Posterior cingulate gyrus (tissue), 11 donors: ENCODE data around the gene CYP27B1.

Experiments used
- DNase-seq, 10 donors: peaks; one replicate each; pipeline versions ENCODE4 v3.0.0 to v3.0.0-alpha.2; 2020 to 2021; ENCODE audit warnings: mixed read lengths in 3 of 10
- intact Hi-C: fragments of 100-400 bp; cut with DNase I; formaldehyde crosslinking; loops from one replicate; pipeline ENCODE4 v1.15.1; 2023

Gene CYP27B1

GRCh38 chr12:57770734-57771133 lies 3.9 kb upstream of the CYP27B1 start:
- DNase-seq: no peak
- intact Hi-C loops: no loop called here

- DNase-seq: no peak
- intact Hi-C loops: no loop called here
Measured at GRCh38 chr12:57769594-57769993, 2.7 kb upstream of the CYP27B1 start.

- intact Hi-C loops: no loop called here
- DNase-seq: no peak
Measured at GRCh38 chr12:57767876-57768275, 998 bp upstream of the CYP27B1 start.

DNA sequence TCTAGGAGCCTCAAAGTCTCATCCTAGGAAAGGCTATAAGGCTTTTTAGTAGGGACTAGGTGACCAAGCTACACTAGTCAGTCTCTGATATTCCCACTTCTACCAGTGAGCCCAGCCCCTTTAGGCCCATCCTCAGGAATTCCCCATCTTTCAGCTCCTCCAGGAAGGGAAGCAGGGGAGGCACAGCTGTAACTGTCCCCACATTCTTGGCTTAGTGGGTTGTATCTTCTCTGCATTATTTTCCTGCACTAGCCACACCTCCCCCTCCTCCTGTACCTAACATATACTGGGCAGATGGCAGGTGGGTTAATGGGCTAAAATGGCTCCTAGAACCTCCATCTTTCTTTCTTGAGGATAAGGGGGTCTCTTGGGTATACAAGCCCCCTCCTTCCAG lies 424 bp upstream of the CYP27B1 start:
- intact Hi-C loops: no loop called here
- DNase-seq: no peak

DNA sequence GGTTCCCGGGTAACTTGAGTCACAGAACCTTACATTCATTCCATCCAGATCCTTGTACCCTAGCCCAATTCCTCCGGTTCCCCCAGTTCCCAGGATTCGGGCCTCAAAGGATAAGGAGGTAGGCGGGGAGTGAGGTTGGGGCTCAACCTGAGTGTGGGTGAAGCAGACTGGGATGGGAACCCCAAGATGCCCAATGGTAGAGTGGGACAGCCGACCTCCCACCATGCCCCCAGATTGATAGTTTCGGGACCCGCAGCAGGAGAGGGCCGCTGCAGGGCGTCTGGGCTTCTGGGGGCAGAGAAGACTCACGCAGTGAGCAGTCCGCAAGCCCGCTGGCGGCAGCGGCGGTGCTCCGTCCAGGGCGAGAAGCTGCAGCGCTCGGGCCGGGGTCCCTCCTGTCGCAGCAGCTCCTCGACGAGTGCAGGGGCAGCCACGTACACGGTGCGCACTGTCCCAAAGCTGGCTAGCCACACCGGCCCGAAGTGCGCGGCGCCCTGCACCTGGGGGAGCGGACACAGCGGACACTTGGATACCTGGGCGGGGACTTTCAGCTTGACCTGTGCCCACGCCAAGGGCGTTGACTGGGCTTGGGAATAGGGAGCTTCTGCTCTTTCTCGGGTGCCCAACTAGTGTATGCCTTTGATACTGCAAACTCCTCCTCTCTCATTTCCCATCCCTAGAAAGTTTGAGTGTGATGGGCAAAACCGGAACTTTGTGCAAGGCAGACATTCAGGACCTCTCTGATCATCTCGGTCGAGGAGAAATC lies 997 bp downstream of the CYP27B1 start:
- intact Hi-C loops: no loop called here
- DNase-seq: no peak

- intact Hi-C loops: no loop called here
- DNase-seq: peak in 1 of 10 donors; percentile 78
Measured at GRCh38 chr12:57765003-57765697, 1.7 kb downstream of the CYP27B1 start.

GRCh38 chr12:57764662-57765002 lies 2.2 kb downstream of the CYP27B1 start:
- intact Hi-C loops: no loop called here

GRCh38 chr12:57763881-57764661 lies 2.8 kb downstream of the CYP27B1 start:
- intact Hi-C loops: no loop called here

More at GRCh38 chr12:57764662-57765002, 2.2 kb downstream of the CYP27B1 start:
- no peak for DNase-seq

GRCh38 chr12:57762463-57762862 lies 4.4 kb downstream of the CYP27B1 start:
- DNase-seq: no peak
- intact Hi-C loops: no loop called here

More at GRCh38 chr12:57763881-57764661, 2.8 kb downstream of the CYP27B1 start:
- DNase-seq: no peak

- DNase-seq: no peak
- intact Hi-C loops: no loop called here
Measured at GRCh38 chr12:57761391-57761998, 5.4 kb downstream of the CYP27B1 start.

- intact Hi-C loops: no loop called here
- DNase-seq: no peak
Measured at GRCh38 chr12:57760347-57760982, 6.4 kb downstream of the CYP27B1 start.

DNA sequence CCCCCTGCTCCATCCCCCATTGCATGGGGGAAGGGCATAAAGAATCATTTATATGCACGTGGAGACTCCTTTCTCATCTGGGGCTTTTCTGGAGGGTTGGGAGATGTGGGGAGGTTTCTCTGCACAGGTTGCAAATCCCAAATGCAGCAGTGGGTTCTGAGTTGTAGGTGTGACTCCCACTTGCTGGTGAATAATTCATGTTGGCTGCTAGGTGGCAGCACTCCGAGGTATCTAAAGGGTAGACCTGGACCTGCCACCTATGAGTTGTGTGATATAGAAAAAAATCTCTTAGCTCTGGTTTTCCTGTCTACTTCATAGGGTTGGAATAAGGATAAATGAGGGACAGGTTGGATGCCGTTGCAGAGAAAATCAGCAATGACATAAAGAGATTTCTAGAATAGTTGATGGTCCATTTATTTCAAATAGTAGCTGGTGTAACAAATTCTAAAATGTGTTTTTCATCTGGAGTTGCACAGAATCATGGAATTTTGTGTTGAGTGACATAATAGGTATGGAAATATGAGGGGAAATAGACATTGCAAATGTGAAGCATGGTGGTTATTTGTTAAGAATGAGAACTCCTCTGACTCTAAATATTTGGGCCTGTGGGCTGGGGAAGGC lies 7.4 kb downstream of the CYP27B1 start:
- intact Hi-C loops: no loop called here
- no peak for DNase-seq

GRCh38 chr12:57758552-57759359 lies 8.1 kb downstream of the CYP27B1 start:
- no peak for DNase-seq
- intact Hi-C loops: no loop called here

DNA sequence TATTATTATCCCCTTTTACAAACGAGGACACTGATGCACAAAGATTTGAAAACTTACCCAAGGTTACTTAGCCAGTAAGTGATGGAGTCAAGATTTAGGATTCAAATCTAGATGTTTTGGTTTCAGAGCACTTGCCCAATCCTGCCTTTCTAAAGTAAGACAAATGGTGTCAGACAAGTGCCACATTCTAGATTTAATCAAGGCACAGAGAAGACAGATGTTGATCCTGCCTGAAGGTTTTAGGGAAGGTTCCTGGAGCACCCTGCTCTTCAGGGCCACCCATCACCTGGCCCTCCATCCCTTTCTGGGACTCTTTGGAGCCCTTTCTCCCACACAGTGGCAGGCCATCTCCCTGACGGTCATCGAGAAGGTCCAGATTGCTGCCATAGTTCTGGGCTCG lies 9.1 kb downstream of the CYP27B1 start:
- no peak for DNase-seq
- intact Hi-C loops: no loop called here

- intact Hi-C loops: no loop called here
Measured at GRCh38 chr12:57756406-57757341, 10.2 kb downstream of the CYP27B1 start.

DNA sequence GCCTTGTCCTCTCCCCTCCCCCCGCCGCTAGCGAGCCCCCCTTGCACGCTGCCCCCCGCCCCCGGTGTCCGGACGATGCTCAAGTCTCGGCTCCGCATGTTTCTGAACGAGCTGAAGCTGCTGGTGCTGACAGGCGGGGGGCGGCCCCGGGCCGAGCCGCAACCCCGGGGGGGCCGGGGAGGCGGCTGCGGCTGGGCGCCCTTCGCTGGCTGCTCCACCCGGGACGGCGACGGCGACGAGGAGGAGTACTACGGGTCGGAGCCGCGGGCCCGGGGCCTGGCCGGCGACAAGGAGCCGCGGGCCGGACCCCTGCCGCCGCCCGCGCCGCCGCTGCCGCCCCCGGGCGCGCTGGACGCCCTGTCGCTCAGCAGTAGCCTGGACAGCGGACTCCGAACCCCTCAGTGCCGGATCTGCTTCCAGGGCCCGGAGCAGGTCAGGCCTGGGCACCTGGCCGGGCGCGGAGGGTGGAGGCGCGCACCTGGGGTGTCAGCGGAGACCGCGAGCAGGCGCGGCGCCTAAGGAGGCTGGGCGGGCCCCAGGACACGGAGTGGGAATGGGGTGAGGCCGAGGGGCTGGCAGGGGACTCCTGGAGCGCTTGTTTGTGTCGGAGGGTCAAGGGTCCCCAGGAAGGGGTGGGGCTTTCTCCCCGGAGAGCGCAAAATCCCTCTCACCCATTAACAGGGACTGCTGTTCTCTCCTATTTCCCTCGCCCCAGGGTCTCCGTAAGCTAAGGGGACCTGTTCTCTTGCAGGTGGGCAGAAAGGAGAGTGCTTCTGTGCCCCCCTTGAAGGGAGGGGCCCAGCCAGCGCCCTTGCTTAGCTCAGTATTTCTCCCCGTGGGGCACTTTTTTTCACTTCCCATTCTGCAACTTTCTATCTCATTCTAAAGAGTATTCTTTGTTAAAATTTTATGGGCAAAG lies 11.2 kb downstream of the CYP27B1 start:
- peak in 1 of 10 donors; percentile 87 for DNase-seq
- intact Hi-C loops: no loop called here

More at GRCh38 chr12:57756406-57757341, 10.2 kb downstream of the CYP27B1 start:
- DNase-seq: no peak

GRCh38 chr12:57755194-57755453 lies 11.8 kb downstream of the CYP27B1 start:
- DNase-seq: no peak
- intact Hi-C loops: no loop called here
